LoVo (cell line): Measurements from ENCODE around the gene STYXL1.

Experiments used
- DNase-seq: peaks from one replicate; pipeline ENCODE4 v3.0.0-alpha.2; 2016; ENCODE audit warnings: low spot score

Gene STYXL1

GRCh38 chr7:75992083-75992755 is 55.6 kb downstream of the STYXL1 start:
- no peak for DNase-seq

GRCh38 chr7:75991531-75992082 is 56.2 kb downstream of the STYXL1 start:
- no peak for DNase-seq

GRCh38 chr7:75989500-75990388 is 58.1 kb downstream of the STYXL1 start:
- DNase-seq, result no peak

GRCh38 chr7:75988568-75989499 is 59.0 kb downstream of the STYXL1 start:
- no peak for DNase-seq

- DNase-seq, result no peak
Observed at GRCh38 chr7:75987805-75988567, 59.8 kb downstream of the STYXL1 start.

GRCh38 chr7:75987026-75987804 is 60.6 kb downstream of the STYXL1 start:
- DNase-seq, result no peak

GRCh38 chr7:75986147-75986781 is 61.5 kb downstream of the STYXL1 start:
- DNase-seq, result no peak

- DNase-seq, result no peak
Observed at GRCh38 chr7:75985518-75986146, 62.2 kb downstream of the STYXL1 start.

GRCh38 chr7:75985009-75985517 is 62.7 kb downstream of the STYXL1 start:
- no peak for DNase-seq

GRCh38 chr7:75984130-75985008 is 63.4 kb downstream of the STYXL1 start:
- no peak for DNase-seq

- no peak for DNase-seq
Observed at GRCh38 chr7:75983471-75984129, 64.2 kb downstream of the STYXL1 start.

GRCh38 chr7:75982306-75983064 is 65.3 kb downstream of the STYXL1 start:
- no peak for DNase-seq

- no peak for DNase-seq
Observed at GRCh38 chr7:75981453-75982305, 66.1 kb downstream of the STYXL1 start.

- no peak for DNase-seq
Observed at GRCh38 chr7:75981203-75981452, 66.7 kb downstream of the STYXL1 start.

GRCh38 chr7:75980430-75981202 is 67.2 kb downstream of the STYXL1 start:
- no peak for DNase-seq
